ENCODE results near the gene MLLT3. TPM values are rescaled to one million over a fixed set of nuclear protein-coding genes. Genes with fewer than 3 reads are reported as not detected.

Gene MLLT3
- total RNA-seq, 1 experiment from 2014 or later: 21.6 TPM

- Histone ChIP-seq H3K27me3 (ENCODE audit: insufficient read depth, low read depth) (no peaks in the 10 kb centered on the region), H3K27ac (no peak overlapping the region), H3K4me2 (no peak overlapping the region), H2AFZ (no peak overlapping the region), H3K4me1 (replicated peaks; ENCODE audit: insufficient read depth) (peaks cover 22% of the 10 kb centered on the region), H3K4me3 (no peak overlapping the region), H3K36me3 (ENCODE audit: low read depth) (no peaks in the 10 kb centered on the region), H3K9me3 (ENCODE audit: insufficient read depth, low read depth) (no peaks in the 10 kb centered on the region), H3K79me2 (ENCODE audit: low read depth) (0 out of 2 replicates have a peak, but pooled peaks cover 8% of the 10 kb centered on the region), H3K9me2 (ENCODE audit: insufficient read depth) (no peaks in the 10 kb centered on the region), H4K20me1 (ENCODE audit: insufficient read depth) (no peaks in the 10 kb centered on the region), H3F3A (ENCODE audit: insufficient read depth, low read depth) (no peaks in the 10 kb centered on the region)
- POLR2A ChIA-PET (ENCODE audit: unreplicated experiment): no interaction called here
- no peak for TF ChIP-seq EZH2 (IDR thresholded peaks at IDR 0.05; ENCODE audit: low read depth)
- TF ChIP-seq CTCF (conservative IDR thresholded peaks at IDR 0.05): no peak
- intact Hi-C loops (cut with micrococcal nuclease; ENCODE audit: unreplicated experiment): no loop called here
- no peak for DNase-seq
- BruUV-seq (replicated peaks): no TSS peak
- CTCF ChIA-PET: no interaction called here
These were observed 53.9 kb downstream of the MLLT3 start for GRCh38 chr9:20568400-20568799.

GRCh38 chr9:20566401-20566800 lies 55.9 kb downstream of the MLLT3 start:
- Histone ChIP-seq H3K36me3 (ENCODE audit: low read depth) (no peaks in the 10 kb centered on the region), H2AFZ (no peak overlapping the region), H3K4me3 (no peak overlapping the region), H3K27ac (no peak overlapping the region), H3K27me3 (ENCODE audit: insufficient read depth, low read depth) (no peaks in the 10 kb centered on the region), H3K4me2 (no peak overlapping the region), H4K20me1 (ENCODE audit: insufficient read depth) (no peaks in the 10 kb centered on the region), H3K9me3 (ENCODE audit: insufficient read depth, low read depth) (no peaks in the 10 kb centered on the region), H3K4me1 (replicated peaks; ENCODE audit: insufficient read depth) (peaks cover 22% of the 10 kb centered on the region), H3K79me2 (ENCODE audit: low read depth) (0 out of 2 replicates have a peak, but pooled peaks cover 8% of the 10 kb centered on the region), H3F3A (ENCODE audit: insufficient read depth, low read depth) (no peaks in the 10 kb centered on the region), H3K9me2 (ENCODE audit: insufficient read depth) (no peaks in the 10 kb centered on the region)
- BruUV-seq (replicated peaks): no TSS peak
- DNase-seq: peak in 1 of 2 experiments; percentile 42
- intact Hi-C loops (cut with micrococcal nuclease; ENCODE audit: unreplicated experiment): no loop called here
- ChIA-PET CTCF (no interaction called here), POLR2A (ENCODE audit: unreplicated experiment) (no interaction called here)
- no peak for TF ChIP-seq CTCF (conservative IDR thresholded peaks at IDR 0.05)
- no peak for TF ChIP-seq EZH2 (IDR thresholded peaks at IDR 0.05; ENCODE audit: low read depth)

GRCh38 chr9:20564650-20565049 lies 57.6 kb downstream of the MLLT3 start:
- no peak for TF ChIP-seq EZH2 (IDR thresholded peaks at IDR 0.05; ENCODE audit: low read depth)
- no peak for TF ChIP-seq CTCF (conservative IDR thresholded peaks at IDR 0.05)
- Histone ChIP-seq H3K27me3 (ENCODE audit: insufficient read depth, low read depth) (no peaks in the 10 kb centered on the region), H3K36me3 (ENCODE audit: low read depth) (no peaks in the 10 kb centered on the region), H3K4me3 (no peak overlapping the region), H3K27ac (no peak overlapping the region), H3K9me3 (ENCODE audit: insufficient read depth, low read depth) (no peaks in the 10 kb centered on the region), H3K9me2 (ENCODE audit: insufficient read depth) (no peaks in the 10 kb centered on the region), H3F3A (ENCODE audit: insufficient read depth, low read depth) (no peaks in the 10 kb centered on the region), H4K20me1 (ENCODE audit: insufficient read depth) (no peaks in the 10 kb centered on the region), H3K4me2 (no peak overlapping the region), H3K4me1 (replicated peaks; ENCODE audit: insufficient read depth) (peaks cover 15% of the 10 kb centered on the region), H3K79me2 (ENCODE audit: low read depth) (no peaks in the 10 kb centered on the region; the same call in 1 of the 2 replicates), H2AFZ (no peak overlapping the region)
- ChIA-PET CTCF (no interaction called here), POLR2A (ENCODE audit: unreplicated experiment) (no interaction called here)
- no peak for DNase-seq
- BruUV-seq (replicated peaks): no TSS peak
- intact Hi-C loops (cut with micrococcal nuclease; ENCODE audit: unreplicated experiment): no loop called here
